ENCODE measurements around the gene LRPAP1.
"Not testable (repeated sequence)": the region's sequence is repeated elsewhere in the genome, so short reads cannot be mapped to it uniquely, and the experiment has no call there.

LRPAP1 gene

DNA sequence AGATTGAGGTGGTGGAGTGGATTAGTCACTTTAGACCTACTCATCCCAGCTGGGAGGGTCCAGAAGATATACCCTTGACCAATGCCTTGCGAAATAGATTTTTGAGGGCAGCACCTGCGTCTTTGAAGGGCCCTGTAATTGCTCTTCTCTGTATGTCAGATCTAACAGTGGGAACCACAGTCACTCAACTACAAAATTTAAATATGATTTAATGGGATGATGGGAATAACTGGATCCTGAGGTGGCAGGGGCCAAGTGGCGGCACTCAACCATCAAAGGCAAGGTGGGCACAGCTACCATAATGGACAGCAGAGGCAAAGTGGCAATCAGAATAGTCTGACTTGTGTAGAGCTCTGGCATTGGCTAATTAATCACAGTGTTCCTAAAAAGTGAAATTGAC is 76.6 kb downstream of the LRPAP1 start:
- DNase-seq (ENCODE audit: low spot score): not testable (repeated sequence)
